ENCODE data around the gene PITX1.

GRCh38 chr5:135038205-135038812 lies 4.3 kb upstream of the PITX1 start:
- no peak for TF ChIP-seq CTCF (IDR thresholded peaks at IDR 0.05)
- TF ChIP-seq ZFX (IDR thresholded peaks at IDR 0.05; ENCODE audit: borderline replicate concordance): no peak
